Measurements from ENCODE around the gene PRKCA.
A peak's percentile ranks its signal among the peaks of the same experiment; 100 is the strongest.
"Not testable (repeated sequence)": the region's sequence is repeated elsewhere in the genome, so short reads cannot be mapped to it uniquely, and the experiment has no call there.

The PRKCA gene

DNA sequence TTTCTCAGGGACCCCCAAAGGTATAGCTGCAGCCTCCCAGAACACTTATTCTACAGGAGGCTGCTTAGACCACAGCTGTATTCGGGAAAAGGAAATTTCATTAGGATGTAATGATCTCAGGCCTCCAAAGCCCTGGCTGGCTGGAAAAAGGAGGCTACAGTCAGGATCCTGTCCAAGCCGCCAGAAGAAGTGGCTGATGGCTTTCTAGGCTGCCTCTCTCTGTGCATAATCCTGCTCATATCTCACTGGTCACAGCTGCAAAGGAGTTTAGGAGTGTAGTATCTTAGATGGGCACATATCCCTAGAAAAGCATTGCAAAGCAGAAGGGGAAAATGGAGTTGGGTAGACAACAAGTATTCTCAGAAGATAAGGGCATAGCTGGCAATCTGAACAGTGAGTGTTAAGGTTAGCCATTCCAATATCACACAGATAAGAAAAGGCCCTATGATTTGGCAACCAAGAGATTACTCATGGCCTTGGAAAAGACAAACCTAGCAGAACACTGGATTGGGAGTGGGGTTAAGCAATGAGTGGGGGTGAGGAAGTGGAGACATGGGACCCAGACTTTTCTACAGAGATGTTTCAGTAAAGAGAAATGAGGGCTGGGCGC, 26.0 kb upstream of the PRKCA start:
- DNase-seq, result no peak
- H3K9me3 Mint-ChIP-seq, result no peaks in the 10 kb centered on the region
- no peaks in the 10 kb centered on the region for H3K36me3 Mint-ChIP-seq (ENCODE audit: low read depth)
- H3K27me3 Mint-ChIP-seq, result no peaks in the 10 kb centered on the region
- H3K4me3 Mint-ChIP-seq, result no peak overlapping the region
- H3K4me1 Mint-ChIP-seq (ENCODE audit: low read depth), result no peaks in the 10 kb centered on the region
- H3K27ac Mint-ChIP-seq, result no peak overlapping the region

DNA sequence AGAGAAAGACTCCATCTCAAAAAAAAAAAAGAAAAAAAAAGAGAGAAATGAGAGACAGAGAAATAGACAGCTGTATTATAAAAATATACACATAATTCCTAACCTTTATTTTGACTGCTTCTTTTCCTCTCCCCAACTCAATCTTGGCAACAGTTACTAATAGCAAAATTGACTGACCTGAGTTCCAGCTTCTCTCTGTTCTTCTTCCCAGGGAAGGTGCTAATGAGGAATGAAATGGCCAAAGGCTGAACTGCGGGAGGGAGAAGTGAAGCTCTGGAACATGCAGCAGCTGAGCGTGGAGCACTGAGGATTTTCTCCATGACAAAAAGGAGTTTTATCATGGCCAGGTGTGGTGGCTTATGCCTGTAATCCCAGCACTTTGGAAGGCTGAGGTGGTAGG, 25.2 kb upstream of the PRKCA start:
- Mint-ChIP-seq H3K27ac (no peak overlapping the region), H3K4me1 (ENCODE audit: low read depth) (no peaks in the 10 kb centered on the region), H3K4me3 (no peak overlapping the region), H3K36me3 (ENCODE audit: low read depth) (no peaks in the 10 kb centered on the region), H3K27me3 (no peaks in the 10 kb centered on the region), H3K9me3 (no peaks in the 10 kb centered on the region)
- no peak for DNase-seq

DNA sequence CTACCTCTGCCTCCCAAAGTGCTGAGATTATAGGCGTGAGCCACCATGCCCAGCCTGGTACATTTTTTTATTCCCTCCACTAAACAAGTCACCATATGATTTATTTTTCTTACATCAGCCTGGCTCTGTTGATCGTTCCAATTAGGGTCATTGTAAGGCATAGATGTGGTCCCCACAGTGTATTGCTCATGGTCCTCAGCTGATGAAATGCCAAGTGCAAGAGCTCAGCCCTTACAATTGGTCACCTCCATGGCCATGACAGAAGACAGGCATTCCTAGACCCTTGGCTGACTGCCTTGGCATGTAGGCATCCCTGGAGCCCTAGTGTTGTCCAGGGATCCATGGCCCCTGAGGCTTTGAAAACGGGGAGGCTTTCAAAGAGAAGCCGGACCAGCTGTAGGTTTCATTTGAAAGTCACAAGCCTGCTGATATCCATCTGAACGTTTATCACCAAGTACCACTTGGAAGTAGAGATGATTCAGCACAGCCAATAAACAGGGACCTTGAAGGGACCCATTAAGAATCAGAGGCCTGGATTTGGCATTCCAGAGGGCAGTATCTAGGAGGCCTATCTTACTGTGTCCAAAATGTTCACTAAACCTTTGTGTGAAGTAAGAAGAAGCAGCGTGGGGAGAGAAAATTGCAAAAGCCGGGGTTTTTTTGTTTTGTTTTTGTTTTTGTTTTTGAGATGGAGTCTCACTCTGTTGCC, 20.6 kb upstream of the PRKCA start:
- no peaks in the 10 kb centered on the region for H3K9me3 Mint-ChIP-seq
- DNase-seq, result no peak
- no peak overlapping the region for H3K27ac Mint-ChIP-seq
- peaks cover 22% of the 10 kb centered on the region for H3K4me1 Mint-ChIP-seq (ENCODE audit: low read depth)
- no peaks in the 10 kb centered on the region for H3K36me3 Mint-ChIP-seq (ENCODE audit: low read depth)
- no peak overlapping the region for H3K4me3 Mint-ChIP-seq
- H3K27me3 Mint-ChIP-seq, result no peaks in the 10 kb centered on the region

DNA sequence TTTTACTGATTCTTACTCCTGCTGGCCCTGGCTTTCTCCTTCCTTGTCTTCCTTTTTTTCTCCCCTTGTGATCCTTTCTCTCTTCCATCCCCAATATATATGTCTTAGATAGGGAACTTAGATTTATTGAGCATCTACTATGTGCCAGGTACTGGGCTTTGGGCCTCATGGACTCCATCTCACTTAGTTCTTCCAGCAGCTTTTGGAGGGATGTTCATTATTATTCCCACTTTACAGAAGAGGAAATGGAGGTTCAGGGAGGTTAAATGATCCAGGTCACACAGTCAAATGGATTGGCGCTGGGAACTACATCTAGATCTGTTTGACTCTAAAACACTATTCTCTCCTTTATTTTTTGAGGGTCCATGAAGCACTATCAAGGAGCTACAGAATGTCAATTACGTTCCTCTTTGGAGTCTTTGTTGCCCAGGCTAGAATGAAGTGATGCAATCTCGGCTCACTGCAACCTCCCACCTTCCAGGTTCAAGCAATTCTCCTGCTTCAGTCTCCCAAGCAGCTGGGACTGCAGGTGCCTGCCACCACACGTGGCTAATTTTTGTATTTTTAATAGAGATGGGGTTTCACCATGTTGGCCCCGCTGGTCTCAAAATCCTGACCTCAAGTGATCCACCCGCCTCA, 19.0 kb upstream of the PRKCA start:
- H3K36me3 Mint-ChIP-seq (ENCODE audit: low read depth), result no peaks in the 10 kb centered on the region
- no peaks in the 10 kb centered on the region for H3K27me3 Mint-ChIP-seq
- H3K9me3 Mint-ChIP-seq, result no peaks in the 10 kb centered on the region
- no peak overlapping the region for H3K4me3 Mint-ChIP-seq
- peaks cover 31% of the 10 kb centered on the region for H3K4me1 Mint-ChIP-seq (ENCODE audit: low read depth)
- H3K27ac Mint-ChIP-seq, result no peak overlapping the region
- DNase-seq, result no peak

DNA sequence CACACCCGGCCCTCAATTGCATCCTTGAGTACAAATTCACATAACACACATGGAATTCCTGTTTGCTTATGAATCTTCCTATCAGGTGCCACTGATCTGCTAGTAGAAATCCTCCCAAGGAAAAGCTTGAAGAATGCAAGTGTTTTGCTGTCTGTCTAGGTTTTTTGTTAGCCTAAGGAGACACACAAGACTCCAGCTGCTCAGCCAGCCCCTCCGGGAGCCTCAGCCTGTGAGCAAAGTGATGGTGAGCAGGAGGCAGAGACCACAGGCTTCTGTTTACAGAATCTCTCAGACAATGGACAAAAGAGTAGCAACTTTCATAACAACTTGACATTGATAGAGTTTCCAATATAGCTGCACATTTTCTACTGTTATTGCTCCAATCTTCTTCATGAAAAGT, 18.4 kb upstream of the PRKCA start:
- H3K4me3 Mint-ChIP-seq, result no peak overlapping the region
- no peaks in the 10 kb centered on the region for H3K9me3 Mint-ChIP-seq
- DNase-seq, result no peak
- H3K27ac Mint-ChIP-seq, result no peak overlapping the region
- no peaks in the 10 kb centered on the region for H3K27me3 Mint-ChIP-seq
- no peaks in the 10 kb centered on the region for H3K36me3 Mint-ChIP-seq (ENCODE audit: low read depth)
- peaks cover 31% of the 10 kb centered on the region for H3K4me1 Mint-ChIP-seq (ENCODE audit: low read depth)

DNA sequence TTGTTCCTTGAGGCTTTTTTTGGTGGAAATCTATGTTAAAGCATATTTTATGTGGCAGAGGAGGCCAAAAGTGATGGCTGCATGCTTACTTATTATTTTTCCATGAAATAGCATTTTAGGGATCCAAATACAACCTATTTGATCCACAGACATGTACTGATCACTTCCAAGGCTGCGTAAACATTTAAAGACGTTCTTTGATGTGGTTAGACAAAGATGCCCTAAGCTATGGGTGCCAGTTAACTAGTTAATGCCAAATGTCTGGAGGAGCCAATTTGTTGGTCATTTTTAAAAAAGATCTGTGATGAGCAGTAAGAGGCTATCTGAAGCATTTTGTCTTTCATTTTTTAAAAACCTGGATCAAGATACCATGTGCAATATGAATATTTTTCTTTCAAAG, 17.3 kb upstream of the PRKCA start:
- peaks cover 33% of the 10 kb centered on the region for H3K4me1 Mint-ChIP-seq (ENCODE audit: low read depth)
- no peaks in the 10 kb centered on the region for H3K9me3 Mint-ChIP-seq
- no peak for DNase-seq
- H3K27ac Mint-ChIP-seq, result no peak overlapping the region
- no peaks in the 10 kb centered on the region for H3K36me3 Mint-ChIP-seq (ENCODE audit: low read depth)
- no peaks in the 10 kb centered on the region for H3K27me3 Mint-ChIP-seq
- H3K4me3 Mint-ChIP-seq, result no peak overlapping the region

DNA sequence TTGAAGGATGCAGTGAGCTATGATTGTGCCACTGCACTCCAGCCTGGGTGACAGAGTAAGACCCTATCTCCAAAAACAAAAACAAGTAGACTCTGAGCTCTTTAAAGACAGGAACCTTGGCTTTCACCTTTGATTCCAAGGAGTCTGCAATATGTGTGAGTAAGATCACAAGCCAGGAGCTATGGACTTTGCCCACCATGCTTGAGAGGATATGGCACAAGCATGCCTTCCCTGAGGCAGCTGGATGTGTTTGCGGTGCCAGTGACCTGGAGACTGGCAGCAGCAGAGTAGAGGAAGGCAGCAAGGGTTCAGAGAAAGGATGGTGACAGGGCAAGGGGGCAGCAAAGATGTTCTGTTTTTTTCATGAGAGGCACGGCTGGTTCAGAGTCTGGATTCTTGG, 14.5 kb upstream of the PRKCA start:
- Mint-ChIP-seq H3K4me3 (no peak overlapping the region), H3K36me3 (ENCODE audit: low read depth) (no peaks in the 10 kb centered on the region), H3K9me3 (no peaks in the 10 kb centered on the region), H3K4me1 (ENCODE audit: low read depth) (peaks cover 36% of the 10 kb centered on the region), H3K27me3 (no peaks in the 10 kb centered on the region), H3K27ac (no peak overlapping the region)
- no peak for DNase-seq

DNA sequence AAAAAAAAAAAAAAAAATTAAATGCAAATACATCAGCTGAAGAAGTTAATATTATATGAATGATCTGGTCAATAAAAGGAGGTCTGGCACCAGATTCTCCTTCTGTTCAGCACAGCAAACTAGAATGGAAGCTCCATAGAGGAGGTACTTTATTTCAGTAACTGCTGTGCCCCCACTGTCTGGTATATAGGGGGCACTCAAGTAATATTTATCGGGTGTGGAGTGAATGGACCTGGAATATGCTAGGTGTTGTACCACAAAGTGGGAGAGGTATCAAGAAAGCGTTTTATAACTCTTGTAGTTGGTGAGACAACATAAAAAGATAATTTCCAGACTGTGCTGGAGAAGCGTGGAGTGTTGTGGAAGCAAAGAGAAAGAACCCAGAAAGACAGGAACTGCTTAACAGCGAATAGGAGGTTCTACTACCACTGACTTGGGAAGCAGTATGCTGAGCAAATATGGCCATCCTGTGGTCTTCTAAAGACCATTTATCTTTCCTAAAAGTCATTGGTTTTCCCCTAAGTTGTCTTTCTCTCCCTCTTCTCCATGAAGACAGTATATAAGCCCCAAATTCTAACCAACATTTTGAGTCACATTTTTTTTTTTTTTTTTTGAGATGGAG, 12.2 kb upstream of the PRKCA start:
- no peaks in the 10 kb centered on the region for H3K36me3 Mint-ChIP-seq (ENCODE audit: low read depth)
- no peak for DNase-seq

DNA sequence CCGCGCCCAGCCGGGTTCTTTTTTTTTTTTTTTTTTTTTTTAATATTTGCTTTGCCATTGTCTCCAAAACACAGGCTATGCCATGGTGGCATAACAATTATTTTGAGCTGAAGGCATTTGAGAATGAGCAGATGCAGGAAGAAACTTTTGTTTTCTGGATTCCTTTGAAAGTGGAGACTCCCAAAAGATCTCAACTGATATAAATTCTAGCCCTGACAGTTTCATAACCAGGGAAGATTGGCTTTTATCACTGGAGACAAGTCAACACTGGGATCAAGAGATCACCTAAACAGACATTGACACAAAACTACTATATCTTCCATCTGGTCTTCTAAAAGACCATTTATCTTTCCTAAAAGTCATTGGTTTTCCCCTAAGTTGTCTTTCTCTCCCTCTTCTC, 10.1 kb upstream of the PRKCA start:
- no peaks in the 10 kb centered on the region for H3K27me3 Mint-ChIP-seq
- H3K36me3 Mint-ChIP-seq (ENCODE audit: low read depth), result no peaks in the 10 kb centered on the region
- no peak overlapping the region for H3K4me3 Mint-ChIP-seq
- H3K9me3 Mint-ChIP-seq, result no peaks in the 10 kb centered on the region
- DNase-seq, result no peak
- H3K4me1 Mint-ChIP-seq (ENCODE audit: low read depth), result peaks cover 14% of the 10 kb centered on the region
- H3K27ac Mint-ChIP-seq, result no peak overlapping the region

More for the DNA sequence above, 12.2 kb upstream of the PRKCA start:
- Mint-ChIP-seq H3K4me1 (ENCODE audit: low read depth) (peaks cover 30% of the 10 kb centered on the region), H3K27me3 (no peaks in the 10 kb centered on the region), H3K4me3 (no peak overlapping the region), H3K9me3 (no peaks in the 10 kb centered on the region), H3K27ac (no peak overlapping the region)

DNA sequence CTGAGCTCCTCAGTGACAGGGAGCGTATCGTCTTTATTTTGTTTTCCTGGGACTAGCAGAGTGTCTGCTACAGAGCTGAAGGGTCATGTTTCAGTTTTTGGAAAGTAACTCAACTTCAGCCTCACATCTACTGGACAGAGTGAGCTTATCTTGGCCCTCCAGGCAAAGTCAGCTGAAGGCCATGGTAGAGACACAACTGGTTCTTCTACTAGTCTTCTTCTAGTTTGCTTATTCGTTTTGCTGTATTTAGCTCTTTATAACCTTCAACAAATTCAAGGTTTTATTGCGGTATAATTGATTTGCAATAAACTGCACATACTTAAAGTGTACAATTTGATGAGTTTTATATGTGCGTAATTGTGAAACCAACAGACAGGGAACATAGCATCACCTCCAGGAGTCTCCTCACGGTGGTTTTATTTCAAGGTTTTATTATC, 6.1 kb upstream of the PRKCA start:
- Mint-ChIP-seq H3K36me3 (ENCODE audit: low read depth) (no peaks in the 10 kb centered on the region), H3K9me3 (no peaks in the 10 kb centered on the region), H3K4me1 (ENCODE audit: low read depth) (peaks cover 25% of the 10 kb centered on the region), H3K27me3 (no peaks in the 10 kb centered on the region), H3K4me3 (no peak overlapping the region), H3K27ac (no peak overlapping the region)
- DNase-seq, result no peak

DNA sequence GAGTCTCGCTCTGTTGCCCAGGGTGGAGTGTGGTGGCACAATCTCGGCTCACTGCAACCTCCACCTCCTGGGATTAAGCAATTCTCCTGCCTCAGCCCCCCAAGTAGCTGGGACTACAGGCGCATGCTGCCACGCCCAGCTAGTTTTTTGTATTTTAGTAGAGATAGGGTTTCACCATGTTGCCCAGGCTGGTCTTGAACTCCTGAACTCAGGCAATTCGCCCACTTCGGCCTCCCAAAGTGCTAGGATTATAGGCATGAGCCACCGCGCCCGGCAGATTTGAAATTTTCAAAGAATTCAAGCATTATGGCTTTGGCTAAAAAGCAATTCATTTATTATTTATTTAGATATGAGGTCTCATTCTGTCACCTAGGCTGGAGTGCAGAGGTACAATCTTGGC, 5.0 kb upstream of the PRKCA start:
- not testable (repeated sequence) for H3K27me3 Mint-ChIP-seq; H3K36me3 Mint-ChIP-seq (ENCODE audit: low read depth); H3K27ac Mint-ChIP-seq; H3K4me3 Mint-ChIP-seq; DNase-seq; H3K9me3 Mint-ChIP-seq
- H3K4me1 Mint-ChIP-seq (ENCODE audit: low read depth), result peaks cover 30% of the 10 kb centered on the region

DNA sequence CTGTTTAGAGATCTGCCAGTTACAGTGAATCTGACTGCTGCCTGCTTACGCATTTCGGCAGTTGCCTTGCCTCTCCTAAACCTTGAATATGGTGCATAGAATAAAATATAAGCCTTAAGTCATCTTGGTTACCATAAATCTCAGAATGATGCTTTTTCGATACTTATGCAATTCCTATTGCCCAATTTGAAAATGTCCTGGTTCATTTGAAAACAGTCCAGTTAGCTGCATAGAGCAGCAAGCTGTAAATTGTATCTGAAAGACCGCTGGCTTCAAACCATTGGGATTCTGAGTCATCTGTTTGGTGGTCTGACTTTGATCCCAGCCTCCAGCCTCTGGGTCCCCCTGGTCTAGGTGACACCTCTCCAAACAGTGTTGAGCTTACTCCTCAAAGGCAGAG, 2.7 kb upstream of the PRKCA start:
- H3K9me3 Mint-ChIP-seq, result no peaks in the 10 kb centered on the region
- no peak overlapping the region for H3K27ac Mint-ChIP-seq
- no peak for DNase-seq
- peaks cover 18% of the 10 kb centered on the region for H3K36me3 Mint-ChIP-seq (ENCODE audit: low read depth)
- no peaks in the 10 kb centered on the region for H3K27me3 Mint-ChIP-seq
- no peak overlapping the region for H3K4me3 Mint-ChIP-seq
- peaks cover 34% of the 10 kb centered on the region for H3K4me1 Mint-ChIP-seq (ENCODE audit: low read depth)

DNA sequence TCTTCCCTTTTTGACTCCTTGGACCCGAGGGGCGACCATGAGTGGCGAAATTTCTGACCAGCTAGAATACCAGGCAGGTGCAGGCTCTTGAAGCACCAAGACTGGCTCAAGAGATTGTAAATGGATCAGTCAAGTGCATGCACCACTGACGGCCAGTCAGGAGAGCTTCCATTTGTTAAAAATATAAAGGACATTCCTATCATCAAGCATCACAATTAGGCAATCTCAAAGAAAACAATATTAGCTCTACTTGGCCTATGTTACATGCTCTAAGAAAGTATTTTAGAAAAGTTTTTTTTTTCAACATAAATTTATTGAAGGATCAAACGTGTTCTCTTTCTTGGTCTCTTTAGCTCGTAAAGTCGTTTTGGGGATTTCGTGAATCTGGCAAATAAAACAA, 1.5 kb upstream of the PRKCA start:
- H3K9me3 Mint-ChIP-seq, result no peaks in the 10 kb centered on the region
- peak overlapping the region; percentile 82 for H3K4me3 Mint-ChIP-seq
- H3K27ac Mint-ChIP-seq, result no peak overlapping the region
- DNase-seq, result no peak
- H3K27me3 Mint-ChIP-seq, result no peaks in the 10 kb centered on the region
- peaks cover 47% of the 10 kb centered on the region for H3K4me1 Mint-ChIP-seq (ENCODE audit: low read depth)
- peaks cover 31% of the 10 kb centered on the region for H3K36me3 Mint-ChIP-seq (ENCODE audit: low read depth)

DNA sequence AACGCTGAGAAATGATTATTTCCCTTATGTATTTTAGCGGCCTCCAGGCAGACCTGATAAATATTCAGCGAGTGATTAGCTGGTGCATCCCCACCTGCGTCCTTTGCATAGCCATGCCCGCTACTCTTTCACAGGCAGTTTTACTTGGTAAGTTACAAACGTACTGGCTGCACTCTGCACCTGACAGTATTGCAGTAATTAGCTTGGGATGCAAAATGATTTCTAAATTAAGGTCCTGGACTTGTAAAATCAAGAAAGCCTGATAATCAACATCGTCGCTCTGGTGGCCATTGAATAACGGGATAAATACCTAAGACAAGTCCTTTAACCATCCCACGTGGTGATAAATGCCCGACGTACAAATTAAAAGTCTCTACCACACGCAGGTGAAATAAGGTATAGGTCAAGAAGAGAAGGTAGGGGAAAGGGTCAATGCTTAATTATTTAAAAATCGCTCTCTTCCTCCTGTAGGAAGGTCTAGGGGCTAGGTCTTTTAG, 998 bp upstream of the PRKCA start:
- Mint-ChIP-seq H3K4me3 (peak overlapping the region; percentile 82), H3K27me3 (no peaks in the 10 kb centered on the region), H3K36me3 (ENCODE audit: low read depth) (peaks cover 34% of the 10 kb centered on the region), H3K9me3 (no peaks in the 10 kb centered on the region), H3K27ac (peak overlapping the region; percentile 81), H3K4me1 (ENCODE audit: low read depth) (peaks cover 48% of the 10 kb centered on the region)
- DNase-seq, result no peak

Measured in activated T-cell treated with anti-CD3 and anti-CD28 coated beads, Interleukin-2, amount 50 U/mL, for 24 hours (primary cell).